Effector CD8-positive, alpha-beta T cell (primary cell): Measurements from ENCODE around the gene GMPS.
"Not testable (repeated sequence)": the region's sequence is repeated elsewhere in the genome, so short reads cannot be mapped to it uniquely, and the experiment has no call there.

Experiments
- DNase-seq: peaks from one replicate; lab custom pipeline; 2025; lab: John Stamatoyannopoulos, UW

Gene GMPS

DNA sequence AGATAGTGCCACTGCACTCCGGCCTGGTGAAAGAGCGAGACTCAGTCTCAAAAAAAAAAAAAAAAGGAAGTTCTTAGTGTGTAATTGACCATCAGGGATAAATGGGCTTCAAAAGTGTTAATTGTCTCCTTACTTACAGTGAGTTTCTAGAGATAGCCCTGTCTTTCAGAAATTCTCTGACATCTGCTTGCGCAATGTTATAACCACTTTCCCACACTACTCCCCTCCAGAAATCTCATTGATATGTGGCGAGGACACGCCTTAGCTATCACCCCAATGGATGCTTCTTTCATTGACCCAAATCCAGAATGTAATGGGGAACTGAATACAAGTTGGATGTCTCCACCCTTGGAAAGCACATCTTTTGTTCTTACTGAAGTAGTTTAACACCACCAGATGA, 70.9 kb downstream of the GMPS start:
- no peak for DNase-seq

DNA sequence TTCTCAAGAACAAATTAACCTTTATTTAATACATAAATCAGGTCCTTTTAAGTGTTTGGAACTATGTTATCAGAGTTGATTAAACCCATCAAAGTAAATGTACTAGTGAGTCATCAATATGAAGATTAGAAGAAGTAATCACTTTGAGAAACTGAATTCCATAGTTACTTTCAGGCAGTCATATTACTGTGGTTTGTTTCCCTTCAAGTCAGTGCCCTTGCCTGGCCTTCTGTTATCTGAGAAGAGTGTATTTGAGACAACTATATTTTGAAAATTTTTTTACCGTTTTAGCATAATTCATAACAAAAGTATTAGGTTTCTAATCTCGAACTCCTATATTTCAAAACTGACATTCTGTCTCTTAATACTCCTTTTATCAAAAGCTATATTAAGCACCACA, 73.6 kb downstream of the GMPS start:
- DNase-seq: no peak

DNA sequence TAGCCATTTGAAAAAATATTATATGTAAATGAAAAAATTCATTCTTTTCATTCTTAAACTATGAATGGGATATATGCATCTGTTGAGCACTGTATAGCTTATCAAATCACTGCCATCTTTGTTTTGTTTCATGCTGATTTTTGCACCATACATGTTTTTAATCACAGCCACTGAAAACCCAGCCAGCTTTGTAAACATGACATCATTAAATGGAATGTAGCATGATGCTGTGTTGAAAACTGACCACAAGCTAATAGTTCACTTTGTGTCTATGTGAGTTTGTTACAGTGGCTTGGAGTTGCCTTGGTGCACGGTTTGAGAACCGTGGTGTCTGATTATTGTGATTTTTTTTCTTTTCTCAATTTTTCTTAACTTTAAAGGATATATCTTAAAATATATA, 75.7 kb downstream of the GMPS start:
- DNase-seq: no peak

GRCh38 chr3:155948476-155948875, 78.0 kb downstream of the GMPS start:
- no peak for DNase-seq

GRCh38 chr3:155949453-155950217, 79.2 kb downstream of the GMPS start:
- DNase-seq: no peak

DNA sequence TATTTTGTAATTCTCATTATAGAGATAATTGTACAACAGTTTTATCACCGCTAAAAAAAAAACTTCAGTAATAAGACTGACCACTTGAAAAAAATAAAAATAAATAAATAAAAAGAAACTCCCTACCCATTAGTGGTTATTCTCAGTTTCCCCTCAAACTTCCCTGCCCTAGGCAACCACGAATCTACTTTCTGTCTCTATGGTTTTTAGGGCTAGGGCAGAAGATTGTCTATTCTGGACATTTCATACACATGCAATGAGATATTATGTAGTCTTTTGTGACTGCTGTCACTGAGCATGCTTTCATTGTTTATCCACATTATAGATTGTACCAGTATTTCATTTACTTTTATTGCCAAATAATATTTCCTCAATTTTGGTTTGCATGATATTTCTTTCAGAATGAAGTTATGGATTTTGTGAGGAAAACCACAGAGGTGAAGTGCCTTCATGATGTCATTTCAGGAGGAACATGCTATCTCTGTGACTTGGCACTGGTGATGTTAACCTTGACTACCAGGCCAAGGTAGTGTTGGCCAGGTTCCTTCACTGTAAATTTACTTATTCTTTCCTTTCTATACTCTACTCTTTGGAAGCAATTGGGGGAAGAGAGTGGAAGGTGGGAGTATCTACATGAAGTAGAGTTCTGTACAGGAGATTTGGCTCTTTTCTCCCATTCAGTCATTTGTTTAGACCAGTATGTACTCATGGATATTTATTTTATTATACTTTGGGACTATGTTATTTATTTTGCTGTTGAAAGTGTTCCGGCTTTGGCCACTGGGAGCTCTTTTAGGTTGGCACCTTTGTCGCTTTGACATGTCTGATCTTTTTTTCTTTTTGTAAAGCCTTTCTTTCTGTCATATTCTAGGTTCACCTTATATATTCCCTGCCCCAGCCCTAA, 86.3 kb downstream of the GMPS start:
- no peak for DNase-seq

DNA sequence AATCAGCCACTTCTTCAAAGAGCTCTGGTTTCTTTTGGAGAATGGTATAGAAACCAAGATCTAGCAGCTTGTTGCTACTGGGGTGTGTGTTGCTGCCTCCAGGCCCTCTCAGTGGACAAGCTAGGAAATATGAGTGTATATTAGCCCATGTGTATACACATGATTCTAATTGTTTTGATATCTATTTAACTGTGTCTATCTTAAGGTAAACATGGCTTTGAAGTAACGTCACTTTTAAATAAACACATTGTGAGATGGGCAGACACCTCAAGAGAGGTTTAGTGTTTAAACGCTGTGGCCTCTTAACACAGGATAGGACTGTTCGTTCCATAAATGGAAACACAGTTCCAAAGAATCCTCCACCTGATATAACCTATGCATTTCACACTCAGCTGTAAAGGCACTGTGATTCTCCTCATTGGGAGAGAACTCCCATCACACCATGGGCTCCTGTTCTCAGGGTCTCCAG, 87.0 kb downstream of the GMPS start:
- no peak for DNase-seq

- no peak for DNase-seq
Observed at GRCh38 chr3:155958676-155959075, 88.2 kb downstream of the GMPS start.

DNA sequence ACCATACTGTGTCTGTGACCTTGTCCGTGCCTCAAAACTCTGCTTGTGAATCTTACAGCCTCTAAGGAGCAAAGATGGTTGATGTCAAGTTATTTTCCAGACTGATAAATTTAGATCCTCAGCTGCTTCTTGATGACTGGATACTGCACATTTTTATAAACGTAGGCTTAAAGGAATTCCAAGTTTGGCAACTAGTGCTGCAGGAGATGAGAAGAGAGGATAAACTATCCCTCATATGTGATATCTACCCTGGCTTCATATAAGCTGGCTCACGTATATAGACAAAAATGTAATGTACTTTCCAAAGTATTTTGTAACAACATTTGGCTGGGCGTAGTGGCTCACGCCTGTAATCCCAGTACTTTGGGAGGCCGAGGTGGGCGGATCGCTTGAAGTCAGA, 89.6 kb downstream of the GMPS start:
- no peak for DNase-seq

- DNase-seq: not testable (repeated sequence)
Observed at GRCh38 chr3:155961044-155961443, 90.6 kb downstream of the GMPS start.

GRCh38 chr3:155963570-155963969, 93.1 kb downstream of the GMPS start:
- no peak for DNase-seq

DNA sequence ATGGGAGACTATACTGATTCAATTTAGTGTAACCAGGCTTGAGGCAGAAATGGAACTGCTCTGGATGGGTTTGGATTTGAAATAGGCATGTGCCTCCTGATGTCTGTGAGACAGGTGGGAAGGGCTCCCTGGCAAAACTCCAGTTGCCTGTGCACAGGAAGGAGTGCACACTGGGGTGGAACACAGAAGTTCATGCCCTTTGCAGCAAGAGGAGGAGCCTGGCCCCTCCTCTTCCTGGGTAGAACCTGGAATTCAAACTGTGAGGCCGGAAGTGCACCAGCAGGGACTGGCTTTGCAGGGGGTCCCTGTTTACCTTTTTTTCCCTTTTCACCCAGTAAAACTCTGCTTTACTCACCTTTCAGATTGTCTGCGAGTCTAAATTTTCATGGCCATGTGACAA, 99.9 kb downstream of the GMPS start:
- DNase-seq: no peak

DNA sequence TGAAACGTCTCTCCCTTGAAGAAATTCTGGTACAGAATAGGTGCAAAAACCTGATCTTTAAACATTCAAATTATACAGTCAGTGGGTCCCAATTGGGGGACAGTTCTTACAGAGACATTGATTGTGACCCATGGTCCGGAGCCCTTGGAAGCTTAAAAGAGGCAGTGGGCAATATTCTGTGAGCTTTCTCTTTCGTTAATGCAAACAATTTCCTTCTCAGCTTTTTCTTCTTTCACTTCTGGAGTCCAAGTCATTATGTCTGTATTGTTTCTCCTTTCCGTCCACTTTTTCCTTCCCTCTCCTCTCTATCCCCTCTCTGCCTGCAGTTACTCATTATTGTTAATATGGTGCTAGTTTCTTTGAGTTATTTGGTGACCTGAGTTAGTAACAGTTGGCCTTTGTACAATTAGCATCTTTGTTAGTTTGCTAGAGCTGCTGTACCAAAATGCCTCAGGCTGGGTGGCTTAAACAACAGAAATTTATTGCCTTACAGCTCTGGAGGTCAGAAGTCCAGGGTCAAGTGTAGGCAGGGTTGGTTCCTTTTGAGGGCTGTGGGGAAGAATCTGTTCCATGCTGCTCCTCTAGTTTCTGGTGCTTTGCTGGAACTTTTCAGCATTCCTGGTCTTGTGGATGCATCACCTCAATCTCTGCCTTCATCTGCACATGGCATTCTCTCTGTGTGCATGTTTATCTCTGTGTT, 102.6 kb downstream of the GMPS start:
- DNase-seq: no peak

- DNase-seq: no peak
Observed at GRCh38 chr3:155978324-155978723, 107.9 kb downstream of the GMPS start.

DNA sequence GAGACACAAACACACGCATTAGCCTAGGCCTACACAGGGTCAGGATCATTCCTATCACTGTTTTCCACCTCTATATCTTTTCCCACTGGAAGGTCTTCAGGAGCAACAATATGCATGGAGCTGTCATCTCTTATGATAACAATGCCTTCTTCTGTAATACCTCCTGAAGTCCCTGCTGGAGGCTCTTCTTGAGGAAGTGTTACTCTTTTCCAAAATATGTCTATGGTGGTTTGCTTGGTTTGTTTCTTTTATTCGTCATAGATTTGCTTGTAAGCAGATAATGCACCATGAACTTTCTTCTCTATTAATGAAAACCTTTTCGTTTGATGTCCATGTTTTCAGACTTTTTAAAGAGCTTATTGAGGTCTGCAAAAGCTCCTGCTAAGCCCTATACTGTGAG, 109.3 kb downstream of the GMPS start:
- no peak for DNase-seq

DNA sequence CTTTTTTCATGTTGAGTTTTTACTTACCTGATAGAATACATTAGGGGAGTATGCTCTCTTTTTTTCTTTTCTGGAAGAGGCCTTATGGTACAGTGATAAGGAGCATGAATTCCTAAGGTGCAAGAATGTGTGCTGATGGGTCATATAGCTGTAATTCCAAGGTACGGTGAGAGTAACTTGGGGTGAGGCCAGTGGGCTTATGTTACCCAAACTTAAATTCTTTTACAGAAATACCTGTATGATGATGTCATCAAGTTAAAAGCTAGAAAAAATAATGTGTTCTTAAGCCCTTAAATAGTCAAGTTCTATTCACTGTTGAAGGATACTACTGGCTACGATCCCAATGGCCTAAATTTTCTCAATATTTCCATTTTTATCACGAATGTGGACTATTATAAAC, 111.2 kb downstream of the GMPS start:
- no peak for DNase-seq

DNA sequence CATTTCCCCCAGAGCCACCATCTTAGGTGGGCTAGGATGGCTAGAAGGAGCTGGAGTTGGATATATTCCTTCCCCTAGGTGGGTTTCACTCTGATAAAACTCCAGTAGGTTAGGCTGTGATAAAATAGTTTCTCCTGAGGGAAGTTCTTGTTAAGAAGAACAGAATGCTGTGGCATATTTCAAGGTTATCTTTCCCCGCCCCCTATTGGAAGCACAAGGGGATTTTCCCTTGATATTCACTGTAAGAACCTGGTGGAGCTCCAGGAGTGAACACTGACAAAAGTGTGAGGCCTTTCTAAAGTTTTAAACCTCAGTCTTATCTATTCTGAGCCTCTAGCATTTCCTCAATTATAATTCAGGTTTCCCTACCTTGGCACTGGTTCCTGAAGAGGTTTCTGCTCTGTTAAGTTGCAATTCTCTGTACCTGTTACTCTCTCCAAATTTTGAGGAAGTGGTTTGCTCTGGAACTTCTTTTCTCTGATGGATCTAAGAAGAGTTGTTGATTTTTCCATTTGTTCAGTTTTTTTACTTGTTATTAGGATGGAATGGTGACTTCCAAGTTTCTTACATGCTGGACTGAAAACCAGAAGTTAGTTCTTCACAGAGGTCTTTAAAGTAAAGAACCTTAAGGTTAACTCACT, 113.5 kb downstream of the GMPS start:
- no peak for DNase-seq

DNA sequence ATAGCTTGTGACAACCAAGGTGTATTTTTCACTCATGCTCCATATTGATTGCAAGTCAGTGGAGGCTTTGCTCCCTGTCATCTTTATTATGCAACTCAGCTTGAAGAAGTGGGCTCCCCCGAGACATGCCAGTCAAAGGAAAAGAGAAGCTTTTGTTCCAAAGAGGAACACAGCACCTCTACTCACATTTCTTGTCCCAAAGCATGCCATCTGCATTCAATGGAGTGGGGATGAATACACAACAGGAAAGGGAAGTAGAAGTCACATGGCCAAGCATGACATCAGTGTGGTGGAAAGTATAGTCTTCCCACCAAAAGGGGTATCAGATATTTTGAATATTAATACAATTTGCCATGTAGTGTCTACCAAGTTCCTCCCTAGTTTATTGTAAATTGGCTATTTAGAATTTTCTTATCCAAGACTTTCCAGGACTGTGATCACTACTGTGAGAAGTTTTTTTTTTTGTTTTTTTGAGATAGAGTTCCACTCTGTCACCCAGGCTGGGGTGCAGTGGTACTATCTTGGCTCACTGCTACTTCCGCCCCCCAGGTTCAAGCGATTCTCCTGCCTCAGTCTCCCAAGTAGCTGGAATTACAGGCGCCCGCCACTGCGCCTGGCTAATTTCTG, 114.5 kb downstream of the GMPS start:
- no peak for DNase-seq

DNA sequence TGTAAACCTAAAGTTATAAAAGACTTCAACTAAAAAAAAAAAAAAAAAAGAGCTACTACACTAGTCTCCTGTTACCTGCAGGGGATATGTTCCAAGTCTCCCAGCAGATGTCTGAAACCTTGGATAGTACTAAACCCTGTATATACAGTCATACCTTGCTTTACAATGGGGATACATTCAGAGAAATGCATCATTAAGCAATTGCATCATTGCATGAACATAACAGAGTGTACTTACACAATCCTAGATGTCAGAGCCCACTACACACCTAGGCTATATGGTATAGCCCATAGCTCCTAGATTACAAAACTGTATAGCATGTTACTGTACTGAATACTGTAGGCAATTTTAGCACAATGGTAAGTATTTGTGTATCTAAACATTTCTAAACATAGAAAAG, 119.1 kb downstream of the GMPS start:
- DNase-seq: no peak

GRCh38 chr3:155991212-155991611, 120.8 kb downstream of the GMPS start:
- DNase-seq: no peak

DNA sequence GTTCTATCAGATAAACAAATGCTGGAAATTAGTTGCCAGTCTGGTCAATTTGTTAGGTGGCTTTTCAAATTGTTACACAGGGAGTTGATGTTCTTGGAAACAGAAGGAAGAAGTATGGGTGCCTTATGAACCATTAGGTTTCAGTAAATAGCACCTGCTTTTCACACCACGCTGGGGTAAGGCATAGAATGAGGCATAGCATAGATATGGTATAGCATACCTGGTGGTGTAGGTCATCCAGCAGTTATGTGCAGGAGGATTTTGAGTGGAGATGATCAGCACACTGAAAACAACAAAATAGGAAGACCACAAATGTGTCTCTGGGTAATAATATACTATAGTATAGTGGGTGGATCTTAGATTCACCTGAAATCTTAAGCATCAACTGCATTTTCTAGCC, 121.4 kb downstream of the GMPS start:
- no peak for DNase-seq
